ENCODE results near the gene KCNH1. TPM values are rescaled to one million over a fixed set of nuclear protein-coding genes. Genes with fewer than 3 reads are reported as not detected.

The KCNH1 gene
- polyA plus RNA-seq, 1 of the 3 experiments (the other 2 are of a cell fraction) = 0.08 TPM

DNA sequence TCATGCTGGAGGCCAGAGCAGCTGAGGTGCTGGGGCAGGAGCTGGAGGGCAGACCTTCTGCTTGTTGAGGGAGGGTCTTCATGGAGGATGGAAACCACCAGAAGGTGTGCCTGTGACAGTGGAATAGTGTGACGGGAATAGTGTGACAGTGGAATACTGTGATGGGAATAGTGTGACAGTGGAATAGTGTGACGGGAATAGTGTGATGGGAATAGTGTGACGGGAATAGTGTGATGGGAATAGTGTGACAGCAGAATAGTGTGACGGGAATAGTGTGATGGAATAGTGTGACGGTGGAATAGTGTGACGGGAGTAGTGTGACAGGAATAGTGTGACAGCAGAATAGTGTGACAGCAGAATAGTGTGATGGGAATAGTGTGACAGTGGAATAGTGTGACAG is 480.2 kb downstream of the KCNH1 start:
- TF ChIP-seq, protein P1, sequence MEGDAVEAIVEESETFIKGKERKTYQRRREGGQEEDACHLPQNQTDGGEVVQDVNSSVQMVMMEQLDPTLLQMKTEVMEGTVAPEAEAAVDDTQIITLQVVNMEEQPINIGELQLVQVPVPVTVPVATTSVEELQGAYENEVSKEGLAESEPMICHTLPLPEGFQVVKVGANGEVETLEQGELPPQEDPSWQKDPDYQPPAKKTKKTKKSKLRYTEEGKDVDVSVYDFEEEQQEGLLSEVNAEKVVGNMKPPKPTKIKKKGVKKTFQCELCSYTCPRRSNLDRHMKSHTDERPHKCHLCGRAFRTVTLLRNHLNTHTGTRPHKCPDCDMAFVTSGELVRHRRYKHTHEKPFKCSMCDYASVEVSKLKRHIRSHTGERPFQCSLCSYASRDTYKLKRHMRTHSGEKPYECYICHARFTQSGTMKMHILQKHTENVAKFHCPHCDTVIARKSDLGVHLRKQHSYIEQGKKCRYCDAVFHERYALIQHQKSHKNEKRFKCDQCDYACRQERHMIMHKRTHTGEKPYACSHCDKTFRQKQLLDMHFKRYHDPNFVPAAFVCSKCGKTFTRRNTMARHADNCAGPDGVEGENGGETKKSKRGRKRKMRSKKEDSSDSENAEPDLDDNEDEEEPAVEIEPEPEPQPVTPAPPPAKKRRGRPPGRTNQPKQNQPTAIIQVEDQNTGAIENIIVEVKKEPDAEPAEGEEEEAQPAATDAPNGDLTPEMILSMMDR (IDR thresholded peaks at IDR 0.05) = no peak
- no peak for TF ChIP-seq ELF1 (IDR thresholded peaks at IDR 0.05)
- no peak for TF ChIP-seq FOXJ3 (CRISPR knock-in tag; IDR thresholded peaks at IDR 0.05)
- TF ChIP-seq MEF2A (IDR thresholded peaks at IDR 0.05; ENCODE audit: borderline replicate concordance, low read depth) = no peak
- TF ChIP-seq USF2 (IDR thresholded peaks at IDR 0.05; ENCODE audit: borderline replicate concordance, low read depth, low read length) = no peak
- no peak for TF ChIP-seq SMC3 (IDR thresholded peaks at IDR 0.05; ENCODE audit: low read depth, low read length)
- ChIA-PET POLR2A (no interaction called here), CTCF (no interaction called here)
- H3K79me2 ChIP-seq (ENCODE audit: insufficient read depth) = no peaks in the 10 kb centered on the region
- no peak overlapping the region for H3K4me3 ChIP-seq (ENCODE audit: low read depth in 2 of 2, low read length in 1 of 2)
- no peak for DNase-seq
- 50% methylated on average over 6 of the region's 6 CpGs for WGBS (ENCODE audit: low lambda C conversion rate)
- H3K9ac ChIP-seq = no peak overlapping the region
- no peaks in the 10 kb centered on the region for H3K36me3 ChIP-seq (replicated peaks in 1 of 2; ENCODE audit: control insufficient read depth in 1 of 2, insufficient read depth in 2 of 2, low read length in 1 of 2)
- no peak overlapping the region for H3K4me2 ChIP-seq
- H3K4me1 ChIP-seq (ENCODE audit: control insufficient read depth in 1 of 2, insufficient read depth in 2 of 2, low read depth in 1 of 2, low read length in 1 of 2) = no peaks in the 10 kb centered on the region; a peak in 2 of 4 replicates
- no peak overlapping the region for H3K27ac ChIP-seq (ENCODE audit: low read depth in 2 of 2, low read length in 1 of 2)
- no peaks in the 10 kb centered on the region for H3K9me2 ChIP-seq
- no peaks in the 10 kb centered on the region for H3F3A ChIP-seq (replicated peaks; ENCODE audit: insufficient read depth)
- no peaks in the 10 kb centered on the region for H3K9me3 ChIP-seq
- no peak overlapping the region for H2AFZ ChIP-seq (ENCODE audit: low read depth)
- no peaks in the 10 kb centered on the region for H4K20me1 ChIP-seq (ENCODE audit: insufficient read depth)
- H3K27me3 ChIP-seq (ENCODE audit: insufficient read depth) = no peaks in the 10 kb centered on the region

DNA sequence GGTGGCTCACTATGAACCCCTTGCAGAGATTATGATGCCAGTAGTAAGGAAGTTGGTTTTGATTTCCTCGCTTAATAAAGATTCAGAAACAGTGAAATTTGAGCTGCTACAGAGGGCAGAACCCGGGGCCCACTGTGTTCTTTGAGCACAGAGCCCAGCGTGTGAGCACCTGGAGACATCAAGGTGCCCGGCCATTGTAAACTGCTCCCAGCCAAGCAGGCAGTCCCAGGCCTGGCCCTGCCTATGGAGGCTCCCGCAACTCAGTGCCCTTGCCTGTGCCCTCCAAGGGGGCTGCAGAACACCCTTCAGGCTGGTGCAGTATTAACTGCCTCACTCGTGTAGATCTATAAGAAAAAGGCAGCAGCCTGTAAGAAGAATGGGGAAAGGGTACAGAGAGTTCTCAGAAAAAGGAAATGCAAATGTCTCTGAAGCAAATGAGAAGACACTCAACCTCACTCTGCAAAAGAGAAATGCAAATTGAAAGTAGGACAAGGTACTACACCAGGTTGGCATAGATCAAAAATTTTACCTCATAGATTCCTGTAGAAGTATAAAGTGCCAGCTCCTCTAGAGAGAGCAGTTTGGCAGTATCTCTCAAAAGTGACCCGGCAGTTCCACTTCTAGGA is 481.5 kb downstream of the KCNH1 start:
- no peaks in the 10 kb centered on the region for H3K36me3 ChIP-seq (replicated peaks in 1 of 2; ENCODE audit: control insufficient read depth in 1 of 2, insufficient read depth in 2 of 2, low read length in 1 of 2)
- DNase-seq = no peak
- H4K20me1 ChIP-seq (ENCODE audit: insufficient read depth) = no peaks in the 10 kb centered on the region
- H3K9ac ChIP-seq = no peak overlapping the region
- H3F3A ChIP-seq (replicated peaks; ENCODE audit: insufficient read depth) = no peaks in the 10 kb centered on the region
- H3K9me3 ChIP-seq = no peaks in the 10 kb centered on the region
- H3K9me2 ChIP-seq = no peaks in the 10 kb centered on the region
- H3K79me2 ChIP-seq (ENCODE audit: insufficient read depth) = no peaks in the 10 kb centered on the region
- H3K27me3 ChIP-seq (ENCODE audit: insufficient read depth) = no peaks in the 10 kb centered on the region
- ChIA-PET CTCF (interaction anchor here (1.1 kb wide), 1 partner anchor 79 kb away, joined by 3 read pairs; no protein-coding TSS in a partner anchor), POLR2A (no interaction called here)
- no peak overlapping the region for H2AFZ ChIP-seq (ENCODE audit: low read depth)
- H3K4me1 ChIP-seq (ENCODE audit: control insufficient read depth in 1 of 2, insufficient read depth in 2 of 2, low read depth in 1 of 2, low read length in 1 of 2) = peaks cover 8% of the 10 kb centered on the region in 2 experiments; a peak in 3 of 4 replicates
- no peak overlapping the region for H3K27ac ChIP-seq (ENCODE audit: low read depth in 2 of 2, low read length in 1 of 2)
- H3K4me3 ChIP-seq (ENCODE audit: low read depth in 2 of 2, low read length in 1 of 2) = no peak overlapping the region
- no peak overlapping the region for H3K4me2 ChIP-seq
- WGBS (ENCODE audit: low lambda C conversion rate) = 72% methylated on average over 5 of the region's 7 CpGs
- no peak for TF ChIP-seq GATA2 (CRISPR knock-in tag; IDR thresholded peaks at IDR 0.05)
- no peak for TF ChIP-seq EP300 (IDR thresholded peaks at IDR 0.05; ENCODE audit: borderline replicate concordance in 1 of 2, low read depth in 1 of 2, low read length in 1 of 2)
- TF ChIP-seq NRF1 (IDR thresholded peaks at IDR 0.05; ENCODE audit: low read depth, low read length) = no peak
- TF ChIP-seq GABPA (IDR thresholded peaks at IDR 0.05; ENCODE audit: low read depth) = no peak
- TF ChIP-seq MAX (IDR thresholded peaks at IDR 0.05; ENCODE audit: low read depth) = no peak
- no peak for TF ChIP-seq PBX3 (IDR thresholded peaks at IDR 0.05)
- no peak for TF ChIP-seq POLR2AphosphoS5 (IDR thresholded peaks at IDR 0.05; ENCODE audit: low read depth, low read length)
- TF ChIP-seq TAF1 (IDR thresholded peaks at IDR 0.05; ENCODE audit: borderline replicate concordance, low read depth, low read length) = no peak
- TF ChIP-seq TCF12 (IDR thresholded peaks at IDR 0.05) = no peak
- no peak for TF ChIP-seq TEAD4 (IDR thresholded peaks at IDR 0.05; ENCODE audit: borderline replicate concordance, insufficient read depth)
- no peak for TF ChIP-seq USF1 (IDR thresholded peaks at IDR 0.05; ENCODE audit: borderline replicate concordance, low read depth)
- no peak for TF ChIP-seq RFX5 (IDR thresholded peaks at IDR 0.05; ENCODE audit: low read length)
- no peak for TF ChIP-seq SIN3A (IDR thresholded peaks at IDR 0.05; ENCODE audit: borderline replicate concordance, low read depth, low read length)
- TF ChIP-seq CHD2 (IDR thresholded peaks at IDR 0.05; ENCODE audit: low read length, partially characterized antibody) = no peak
- TF ChIP-seq YY1 (IDR thresholded peaks at IDR 0.05; ENCODE audit: low read depth) = no peak
